ENCODE measurements around the gene SAMD15. TPM values are rescaled to one million over a fixed set of nuclear protein-coding genes. Genes with fewer than 3 reads are reported as not detected.

SAMD15 gene
- polyA plus RNA-seq, 1 experiment: 0.34 TPM

DNA sequence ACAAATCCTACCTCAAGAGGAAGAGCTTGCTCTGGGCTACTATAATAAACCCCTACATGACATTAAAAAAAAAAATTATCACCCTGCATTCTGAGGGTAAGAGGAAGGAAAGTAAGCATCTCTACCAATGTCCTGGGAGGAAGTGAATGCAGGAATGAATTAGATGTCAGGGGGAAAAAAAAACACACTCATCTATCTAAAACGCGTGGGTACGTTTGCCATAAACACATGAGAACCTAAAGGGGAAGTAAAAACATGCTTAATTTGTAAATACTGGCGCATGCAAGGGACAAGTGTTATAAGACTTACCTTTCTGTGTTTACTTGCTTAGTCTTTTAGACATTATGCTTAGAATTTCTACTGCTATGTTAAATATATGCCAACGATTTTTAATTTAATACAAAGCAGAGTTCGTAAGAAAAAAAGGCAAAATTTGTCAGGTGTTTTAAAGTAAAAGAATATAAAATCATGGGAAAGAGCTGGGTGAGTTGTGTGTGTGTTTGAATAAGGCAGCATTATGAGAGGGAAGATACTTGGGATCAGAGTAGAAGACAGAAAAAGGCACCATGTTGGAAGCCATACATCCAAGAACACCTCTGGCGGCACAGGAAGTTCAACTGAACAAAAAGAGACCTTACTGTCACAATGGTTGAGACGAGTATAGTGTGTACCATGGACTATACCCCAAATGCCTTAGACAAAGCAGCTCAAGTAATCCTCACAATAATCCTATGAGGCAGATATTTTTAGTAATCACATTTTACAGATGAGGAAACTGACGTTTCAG is 1.8 kb upstream of the SAMD15 start:
- POLR2A ChIA-PET: no interaction called here
- CTCF ChIA-PET: interaction anchor here (0.7 kb wide), 1 partner anchor 634 kb away, joined by 3 read pairs; no protein-coding TSS in a partner anchor
- DNase-seq (ENCODE audit: low read depth): no peak
- TF ChIP-seq, protein P1, sequence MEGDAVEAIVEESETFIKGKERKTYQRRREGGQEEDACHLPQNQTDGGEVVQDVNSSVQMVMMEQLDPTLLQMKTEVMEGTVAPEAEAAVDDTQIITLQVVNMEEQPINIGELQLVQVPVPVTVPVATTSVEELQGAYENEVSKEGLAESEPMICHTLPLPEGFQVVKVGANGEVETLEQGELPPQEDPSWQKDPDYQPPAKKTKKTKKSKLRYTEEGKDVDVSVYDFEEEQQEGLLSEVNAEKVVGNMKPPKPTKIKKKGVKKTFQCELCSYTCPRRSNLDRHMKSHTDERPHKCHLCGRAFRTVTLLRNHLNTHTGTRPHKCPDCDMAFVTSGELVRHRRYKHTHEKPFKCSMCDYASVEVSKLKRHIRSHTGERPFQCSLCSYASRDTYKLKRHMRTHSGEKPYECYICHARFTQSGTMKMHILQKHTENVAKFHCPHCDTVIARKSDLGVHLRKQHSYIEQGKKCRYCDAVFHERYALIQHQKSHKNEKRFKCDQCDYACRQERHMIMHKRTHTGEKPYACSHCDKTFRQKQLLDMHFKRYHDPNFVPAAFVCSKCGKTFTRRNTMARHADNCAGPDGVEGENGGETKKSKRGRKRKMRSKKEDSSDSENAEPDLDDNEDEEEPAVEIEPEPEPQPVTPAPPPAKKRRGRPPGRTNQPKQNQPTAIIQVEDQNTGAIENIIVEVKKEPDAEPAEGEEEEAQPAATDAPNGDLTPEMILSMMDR (IDR thresholded peaks at IDR 0.05; ENCODE audit: insufficient read depth, low read depth, low read length): no peak
- H3K4me3 ChIP-seq (ENCODE audit: low read depth, low read length): no peak overlapping the region
- no peaks in the 10 kb centered on the region for H3K36me3 ChIP-seq (ENCODE audit: control insufficient read depth, insufficient read depth, low read length)
- no peaks in the 10 kb centered on the region for H3K27me3 ChIP-seq (ENCODE audit: control insufficient read depth, insufficient read depth, low read length)

DNA sequence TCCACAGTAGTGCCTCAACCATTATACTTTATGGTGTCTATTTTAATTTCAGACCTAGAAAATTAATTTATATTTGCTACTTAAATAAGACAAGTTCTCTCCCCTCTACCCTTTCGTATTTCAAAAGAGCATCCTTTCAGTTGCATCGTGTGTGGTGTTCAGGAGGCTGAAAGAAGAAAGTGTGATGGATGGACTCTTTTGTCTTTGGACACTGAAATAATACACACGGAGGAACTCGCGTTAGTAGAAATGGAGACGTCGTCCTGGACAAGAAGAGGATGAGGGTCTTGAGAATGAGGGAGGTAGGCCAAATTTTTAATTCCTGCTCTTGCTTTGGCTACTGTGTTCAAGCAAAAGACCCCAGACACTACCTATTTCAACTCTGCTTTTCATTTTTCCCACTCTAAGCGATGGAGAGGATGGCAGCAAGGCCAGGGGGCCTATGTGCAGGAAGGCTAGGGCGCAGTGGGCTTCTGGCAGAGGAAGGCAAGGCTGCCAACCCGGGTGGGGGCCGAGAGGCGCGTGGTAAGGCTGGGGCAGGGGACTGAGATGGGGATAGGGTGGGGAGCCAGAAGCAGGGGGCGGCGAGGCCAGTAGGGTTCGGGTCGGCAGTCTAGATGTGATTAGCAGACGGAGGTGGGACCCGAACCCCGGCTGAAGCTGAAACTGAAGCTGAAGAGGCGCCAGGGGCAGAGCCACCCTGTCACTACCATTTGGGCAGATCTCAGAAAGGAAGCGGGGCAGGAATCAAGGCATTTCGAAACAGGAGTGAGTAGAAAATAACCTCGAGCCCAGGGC is 1.0 kb upstream of the SAMD15 start:
- DNase-seq (ENCODE audit: low read depth): no peak
- H3K4me3 ChIP-seq (ENCODE audit: low read depth, low read length): peak overlapping the region; percentile 86
- no peaks in the 10 kb centered on the region for H3K36me3 ChIP-seq (ENCODE audit: control insufficient read depth, insufficient read depth, low read length)
- TF ChIP-seq, protein P1 (IDR thresholded peaks at IDR 0.05; ENCODE audit: insufficient read depth, low read depth, low read length): no peak
- ChIA-PET POLR2A (interaction anchor here (0.6 kb wide), 1 partner anchor 70 kb away, joined by 6 read pairs; no protein-coding TSS in a partner anchor), CTCF (no interaction called here)
- H3K27me3 ChIP-seq (ENCODE audit: control insufficient read depth, insufficient read depth, low read length): no peaks in the 10 kb centered on the region

DNA sequence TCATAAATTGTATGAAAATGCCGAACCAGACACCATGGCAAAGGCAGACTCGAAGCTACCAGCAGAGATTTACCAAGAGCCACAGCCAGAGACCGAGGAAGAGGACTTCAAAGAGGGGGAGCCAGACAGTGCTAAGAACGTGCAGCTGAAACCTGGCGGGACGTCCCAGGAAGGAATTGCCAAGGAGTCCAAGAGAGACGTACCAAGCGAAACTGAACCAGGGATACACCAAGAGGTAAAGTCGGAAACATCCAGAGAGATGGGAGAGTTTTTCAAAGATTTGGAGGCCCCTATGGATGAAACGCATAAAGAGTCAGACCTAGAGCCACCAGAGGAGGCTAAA is 294 bp downstream of the SAMD15 start:
- TF ChIP-seq, protein P1 (IDR thresholded peaks at IDR 0.05; ENCODE audit: insufficient read depth, low read depth, low read length): no peak
- ChIA-PET CTCF (interaction anchor here (0.7 to 0.8 kb wide), 2 partner anchors 53 to 160 kb away, joined by 3 to 4 read pairs; no protein-coding TSS in a partner anchor), POLR2A (no interaction called here)
- DNase-seq (ENCODE audit: low read depth): no peak
- Histone ChIP-seq H3K4me3 (ENCODE audit: low read depth, low read length) (peak overlapping the region; percentile 86), H3K36me3 (ENCODE audit: control insufficient read depth, insufficient read depth, low read length) (no peaks in the 10 kb centered on the region), H3K27me3 (ENCODE audit: control insufficient read depth, insufficient read depth, low read length) (no peaks in the 10 kb centered on the region)

DNA sequence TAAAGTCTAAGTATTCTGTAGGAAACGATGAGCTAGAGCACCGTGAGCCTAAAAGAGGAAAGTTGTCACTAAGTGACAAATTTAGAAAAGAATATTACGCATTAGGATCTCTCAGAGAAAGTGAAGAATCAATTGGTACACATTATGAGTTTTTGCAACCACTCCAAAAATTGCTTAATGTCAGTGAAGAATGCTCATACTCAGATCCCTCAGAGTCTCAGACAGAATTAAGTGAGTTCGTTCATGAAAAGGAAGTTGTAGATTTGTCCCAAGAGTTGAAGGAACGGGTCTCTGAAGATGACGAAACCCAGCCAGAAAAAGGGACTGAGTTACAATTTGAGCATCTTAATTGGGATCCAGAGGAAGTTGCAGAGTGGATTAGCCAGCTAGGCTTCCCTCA is 1.5 kb downstream of the SAMD15 start:
- Histone ChIP-seq H3K36me3 (ENCODE audit: control insufficient read depth, insufficient read depth, low read length) (no peaks in the 10 kb centered on the region), H3K27me3 (ENCODE audit: control insufficient read depth, insufficient read depth, low read length) (no peaks in the 10 kb centered on the region), H3K4me3 (ENCODE audit: low read depth, low read length) (no peak overlapping the region)
- ChIA-PET POLR2A (no interaction called here), CTCF (no interaction called here)
- TF ChIP-seq, protein P1 (IDR thresholded peaks at IDR 0.05; ENCODE audit: insufficient read depth, low read depth, low read length): no peak
- no peak for DNase-seq (ENCODE audit: low read depth)

DNA sequence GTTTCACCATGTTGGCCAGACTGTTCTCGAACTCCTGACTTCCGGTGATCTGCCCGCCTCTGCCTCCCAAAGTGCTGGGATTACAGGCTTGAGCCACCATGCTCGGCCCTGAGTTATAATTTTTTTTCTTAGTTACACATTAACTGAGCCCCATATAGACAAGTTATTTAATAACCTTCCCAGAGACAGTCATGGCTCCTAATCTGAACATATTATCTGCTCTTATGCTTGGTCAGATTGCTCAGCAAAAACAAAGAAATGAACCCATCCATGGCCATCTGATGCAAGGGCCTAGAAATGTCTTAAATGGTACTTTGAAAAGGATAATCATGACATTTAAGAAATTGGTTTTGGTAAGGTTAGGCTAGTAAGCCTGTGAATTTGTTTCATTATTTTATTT is 13.0 kb downstream of the SAMD15 start:
- CTCF ChIA-PET: no interaction called here
- DNase-seq (ENCODE audit: low read depth): no peak
- TF ChIP-seq, protein P1 (IDR thresholded peaks at IDR 0.05; ENCODE audit: insufficient read depth, low read depth, low read length): no peak
- POLR2A ChIA-PET: no interaction called here
- H3K4me3 ChIP-seq (ENCODE audit: low read depth, low read length): no peak overlapping the region
- no peaks in the 10 kb centered on the region for H3K27me3 ChIP-seq (ENCODE audit: control insufficient read depth, insufficient read depth, low read length)
- no peaks in the 10 kb centered on the region for H3K36me3 ChIP-seq (ENCODE audit: control insufficient read depth, insufficient read depth, low read length)
